GM20000 (cell line): ENCODE results near the gene CCT3.
A peak's percentile ranks its signal among the peaks of the same experiment; 100 is the strongest.
"Not testable (repeated sequence)": the region's sequence is repeated elsewhere in the genome, so short reads cannot be mapped to it uniquely, and the experiment has no call there.

ENCODE experiments used
- DNase-seq: peaks from one replicate; pipeline ENCODE4 v3.0.0; 2012; ENCODE audit warnings: low spot score
- CTCF ChIP-seq: IDR thresholded peaks from 2 replicates; pipeline ENCODE4 v1.5.1; 2012; ENCODE audit warnings: mild to moderate bottlenecking, control low read depth; ENCODE audit errors: extremely low read depth, missing control alignments

CCT3 gene

GRCh38 chr1:156357977-156358376, 19.9 kb upstream of the CCT3 start:
- TF ChIP-seq CTCF, result no peak
- no peak for DNase-seq

GRCh38 chr1:156356875-156357534, 18.9 kb upstream of the CCT3 start:
- peak; percentile 73 for DNase-seq

GRCh38 chr1:156356262-156356874, 18.3 kb upstream of the CCT3 start:
- no peak for DNase-seq
- TF ChIP-seq CTCF, result no peak

More at GRCh38 chr1:156356875-156357534, 18.9 kb upstream of the CCT3 start:
- peak; percentile 75 for TF ChIP-seq CTCF

GRCh38 chr1:156352481-156352880, 14.4 kb upstream of the CCT3 start:
- not testable (repeated sequence) for DNase-seq

- no peak for TF ChIP-seq CTCF
- no peak for DNase-seq
Observed at GRCh38 chr1:156347331-156347730, 9.2 kb upstream of the CCT3 start.

GRCh38 chr1:156346636-156347035, 8.5 kb upstream of the CCT3 start:
- no peak for TF ChIP-seq CTCF

GRCh38 chr1:156346035-156346434, 7.9 kb upstream of the CCT3 start:
- DNase-seq, result not testable (repeated sequence)

More at GRCh38 chr1:156346636-156347035, 8.5 kb upstream of the CCT3 start:
- DNase-seq, result no peak

GRCh38 chr1:156344409-156344808, 6.3 kb upstream of the CCT3 start:
- no peak for DNase-seq
- no peak for TF ChIP-seq CTCF
